Esophagus muscularis mucosa (tissue), 4 donors: ENCODE results near the gene NDUFA12. TPM values are rescaled to one million over a fixed set of nuclear protein-coding genes. Genes with fewer than 3 reads are reported as not detected.

Experiments
- DNase-seq: peaks from one replicate; pipeline ENCODE4 v3.0.0-alpha.2; 2017; ENCODE audit errors: extremely low spot score
- H3K27ac ChIP-seq, 4 donors: fragments of 200-600 bp; sonication (generic); replicated peaks in 1 of 4; 1 replicate in 3 of 4; 2 replicates in 1 of 4; pipeline ENCODE4 v1.5.1; 2016 to 2019; ENCODE audit warnings: mild to moderate bottlenecking in 1 of 4
- H3K27me3 ChIP-seq, 4 donors: fragments of 200-600 bp; sonication (generic); one replicate each; pipeline versions ENCODE4 v1.5.1 to v1.6.0; 2016 to 2019
- H3K36me3 ChIP-seq, 4 donors: fragments of 200-600 bp; sonication (generic); one replicate each; pipeline ENCODE4 v1.5.1; 2016 to 2019
- H3K4me1 ChIP-seq, 4 donors: fragments of 200-600 bp; sonication (generic); one replicate each; pipeline ENCODE4 v1.5.1; 2016 to 2019
- H3K4me3 ChIP-seq, 4 donors: fragments of 200-600 bp; sonication (generic); 1 replicate in 2 of 4; 2 replicates in 2 of 4; pipeline ENCODE4 v1.5.1; 2016 to 2019; ENCODE audit warnings: mild to moderate bottlenecking in 4 of 4, moderate library complexity in 1 of 4
- H3K9me3 ChIP-seq, 4 donors: fragments of 200-600 bp; sonication (generic); 1 replicate in 3 of 4; 2 replicates in 1 of 4; pipeline ENCODE4 v1.5.1; 2016 to 2019
- CTCF ChIP-seq, 3 experiments: fragments of 200-600 bp in 2 of 3; fragments of 450-650 bp in 1 of 3; sonication (generic) in 2 of 3; IDR thresholded peaks; one replicate each; pipeline ENCODE4 v1.5.1; 2017 to 2019; ENCODE audit warnings: antibody characterized with exemption in 3 of 3, mild to moderate bottlenecking in 2 of 3, moderate library complexity in 1 of 3
- EP300 ChIP-seq: sonication (generic); formaldehyde crosslinking; IDR thresholded peaks from one replicate; pipeline ENCODE4 v1.6.1; 2017; ENCODE audit warnings: antibody characterized with exemption
- POLR2A ChIP-seq: fragments of 450-650 bp; IDR thresholded peaks from one replicate; pipeline ENCODE4 v1.6.1; 2017; ENCODE audit warnings: antibody characterized with exemption, moderate library complexity, mild to moderate bottlenecking, low read depth
- POLR2AphosphoS5 ChIP-seq, 2 donors: sonication (generic); formaldehyde crosslinking; IDR thresholded peaks; one replicate each; pipeline ENCODE4 v1.6.1; 2017; ENCODE audit warnings: antibody characterized with exemption in 2 of 2
- WGBS: methylation state at CpG from one replicate; pipeline ENCODE4 v1.1.5; 2018; 5-methylcytosine and 5-hydroxymethylcytosine counted together
- intact Hi-C: fragments of 100-400 bp; cut with DNase I; formaldehyde crosslinking; loops from one replicate; pipeline ENCODE4 v1.15.1; 2023
- total RNA-seq, 4 donors: library from RNA; depleted of rRNA; stranded (reverse); fragments of >200 nt; gene quantifications; one replicate each; pipeline versions ENCODE4 v1.1.0 to v1.2.1, GENCODE V29; 2016

The NDUFA12 gene
- total RNA-seq, 4 donors from 2014 or later, result 72.3 to 154 (median 106) TPM

GRCh38 chr12:94942663-94943062, 60.8 kb downstream of the NDUFA12 start:
- WGBS, result 85% methylated on average over 3 of the region's 3 CpGs
- no peaks in the 10 kb centered on the region for H3K9me3 ChIP-seq
- intact Hi-C loops, result no loop called here
- no peak for DNase-seq
- no peaks in the 10 kb centered on the region for H3K36me3 ChIP-seq
- H3K4me3 ChIP-seq, result no peak overlapping the region
- TF ChIP-seq CTCF (IDR thresholded peaks at IDR 0.05), result no peak
- no peak for TF ChIP-seq POLR2A
- TF ChIP-seq EP300, result no peak
- TF ChIP-seq POLR2AphosphoS5 (IDR thresholded peaks at IDR 0.05), result no peak
- H3K27ac ChIP-seq, result no peak overlapping the region
- H3K4me1 ChIP-seq, result peaks cover 0 to 14% (median 13%) of the 10 kb centered on the region in 4 donors
- H3K27me3 ChIP-seq, result no peaks in the 10 kb centered on the region

GRCh38 chr12:94941440-94941862, 62.0 kb downstream of the NDUFA12 start:
- no peak for DNase-seq
- TF ChIP-seq POLR2AphosphoS5 (IDR thresholded peaks at IDR 0.05), result peak in 1 of 2 donors; percentile 63
- TF ChIP-seq POLR2A, result no peak
- H3K27ac ChIP-seq, result no peak overlapping the region
- no peak overlapping the region for H3K4me3 ChIP-seq
- intact Hi-C loops, result no loop called here
- no peaks in the 10 kb centered on the region for H3K27me3 ChIP-seq
- H3K4me1 ChIP-seq, result peaks cover 0 to 14% (median 13%) of the 10 kb centered on the region in 4 donors
- H3K9me3 ChIP-seq, result no peaks in the 10 kb centered on the region
- WGBS, result 24% methylated on average over 7 of the region's 7 CpGs
- no peaks in the 10 kb centered on the region for H3K36me3 ChIP-seq

- peaks cover 0 to 14% (median 13%) of the 10 kb centered on the region in 4 donors for H3K4me1 ChIP-seq
- no peaks in the 10 kb centered on the region for H3K36me3 ChIP-seq
- H3K27me3 ChIP-seq, result no peaks in the 10 kb centered on the region
- no peak overlapping the region for H3K27ac ChIP-seq
- no peak overlapping the region for H3K4me3 ChIP-seq
- no peak for DNase-seq
- no peak for TF ChIP-seq CTCF (IDR thresholded peaks at IDR 0.05)
- TF ChIP-seq POLR2A, result no peak
- TF ChIP-seq POLR2AphosphoS5 (IDR thresholded peaks at IDR 0.05), result no peak
- no peak for TF ChIP-seq EP300
- 97% methylated on average over 9 of the region's 9 CpGs for WGBS
- no peaks in the 10 kb centered on the region for H3K9me3 ChIP-seq
- intact Hi-C loops, result no loop called here
These were observed 62.7 kb downstream of the NDUFA12 start for GRCh38 chr12:94940771-94941170.

GRCh38 chr12:94938583-94938982, 64.9 kb downstream of the NDUFA12 start:
- H3K36me3 ChIP-seq, result no peaks in the 10 kb centered on the region
- intact Hi-C loops, result no loop called here
- DNase-seq, result no peak
- no peaks in the 10 kb centered on the region for H3K9me3 ChIP-seq
- 90% methylated on average over 4 of the region's 4 CpGs for WGBS
- H3K27me3 ChIP-seq, result no peaks in the 10 kb centered on the region
- H3K4me3 ChIP-seq, result no peak overlapping the region
- TF ChIP-seq CTCF (IDR thresholded peaks at IDR 0.05) (no peak), POLR2AphosphoS5 (IDR thresholded peaks at IDR 0.05) (no peak), POLR2A (no peak), EP300 (no peak)
- no peak overlapping the region for H3K27ac ChIP-seq
- H3K4me1 ChIP-seq, result peaks cover 0 to 14% (median 13%) of the 10 kb centered on the region in 4 donors

- WGBS, result 92% methylated on average over 2 of the region's 2 CpGs
- no peak overlapping the region for H3K4me3 ChIP-seq
- no peaks in the 10 kb centered on the region for H3K27me3 ChIP-seq
- no peaks in the 10 kb centered on the region for H3K4me1 ChIP-seq
- TF ChIP-seq POLR2A, result no peak
- no peak for TF ChIP-seq CTCF (IDR thresholded peaks at IDR 0.05)
- no peak for TF ChIP-seq POLR2AphosphoS5 (IDR thresholded peaks at IDR 0.05)
- TF ChIP-seq EP300, result no peak
- no peaks in the 10 kb centered on the region for H3K36me3 ChIP-seq
- DNase-seq, result no peak
- intact Hi-C loops, result no loop called here
- no peaks in the 10 kb centered on the region for H3K9me3 ChIP-seq
- H3K27ac ChIP-seq, result no peak overlapping the region
These were observed 72.7 kb downstream of the NDUFA12 start for GRCh38 chr12:94930772-94931171.
